IPS-NIHi7 (cell line): Measurements from ENCODE around the gene CCDC91.
"Not testable (repeated sequence)": the region's sequence is repeated elsewhere in the genome, so short reads cannot be mapped to it uniquely, and the experiment has no call there.

Experiments used
- DNase-seq: peaks from one replicate; pipeline ENCODE4 v3.0.0; 2012; ENCODE audit warnings: mixed read lengths; ENCODE audit errors: extremely low spot score

The CCDC91 gene

DNA sequence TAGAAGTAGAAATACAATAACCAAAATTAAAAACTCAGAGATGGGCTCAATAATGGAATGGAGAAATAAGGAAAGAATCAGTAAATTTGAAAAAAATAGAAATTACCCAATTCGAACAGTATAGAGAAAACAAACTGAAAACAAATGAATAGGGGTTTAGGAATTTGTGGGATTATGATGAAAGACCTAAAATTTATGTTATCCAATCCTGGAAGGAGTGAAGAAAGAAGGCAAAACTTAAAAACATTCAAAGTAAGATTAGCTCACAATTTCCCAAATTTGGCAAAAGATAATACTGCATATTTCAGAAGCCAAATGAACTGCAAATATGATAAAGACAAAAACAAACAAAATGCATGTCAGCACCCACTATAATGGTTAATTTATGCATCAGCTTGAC is 177.1 kb downstream of the CCDC91 start:
- no peak for DNase-seq

DNA sequence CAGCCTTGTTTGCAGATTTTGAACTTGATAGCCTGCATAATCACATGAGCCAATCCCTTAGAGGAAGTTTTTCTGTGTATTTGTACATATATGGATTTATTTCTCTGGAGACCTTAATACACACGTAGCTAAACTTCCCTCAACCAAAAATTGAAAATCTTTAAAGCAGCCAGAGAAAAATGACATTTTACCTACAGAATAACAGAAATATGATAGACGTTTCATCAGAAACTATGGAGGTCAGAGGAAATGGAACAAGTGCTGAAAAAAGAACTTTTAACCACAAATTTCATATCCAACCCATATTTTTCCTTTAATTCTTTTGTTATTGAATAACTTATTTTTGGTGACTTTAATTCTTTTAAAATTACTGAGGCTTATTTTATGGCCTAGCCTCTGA is 177.7 kb downstream of the CCDC91 start:
- no peak for DNase-seq

DNA sequence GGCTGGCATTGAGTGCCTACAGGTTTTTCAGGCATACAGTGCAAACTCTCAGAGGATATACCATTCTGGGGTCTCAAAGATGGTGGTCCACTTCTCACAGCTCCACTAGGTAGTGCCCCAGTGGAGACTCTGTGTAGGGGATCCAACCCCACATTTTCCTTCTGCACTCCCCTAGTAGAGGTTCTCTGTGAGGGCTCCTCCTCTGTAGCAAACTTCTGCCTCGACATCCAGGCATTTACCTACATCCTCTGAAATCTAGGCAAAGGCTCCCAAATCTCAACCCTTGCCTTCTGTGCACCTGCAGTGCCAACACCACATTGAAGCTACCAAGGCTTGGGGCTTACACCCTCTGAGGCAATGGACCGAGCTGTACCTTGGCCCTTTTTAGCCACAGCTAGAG is 179.2 kb downstream of the CCDC91 start:
- DNase-seq = no peak

GRCh38 chr12:28374556-28374955 is 184.3 kb downstream of the CCDC91 start:
- no peak for DNase-seq

GRCh38 chr12:28378736-28379135 is 188.5 kb downstream of the CCDC91 start:
- DNase-seq = no peak

DNA sequence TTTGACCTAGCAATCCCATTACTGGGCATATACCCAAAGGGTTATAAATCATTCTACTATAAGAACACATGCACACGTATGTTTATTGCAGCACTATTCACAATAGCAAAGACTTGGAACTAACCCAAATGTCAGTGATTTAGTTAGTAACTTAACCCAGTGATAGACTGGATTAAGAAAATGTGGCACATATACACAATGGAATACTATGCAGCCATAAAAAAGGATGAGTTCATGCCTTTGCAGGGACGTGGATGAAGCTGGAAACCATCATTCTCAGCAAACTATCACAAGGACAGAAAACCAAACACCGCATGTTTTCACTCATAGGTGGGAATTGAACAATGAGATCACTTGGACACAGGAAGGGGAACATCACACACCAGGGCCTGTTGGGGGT is 189.5 kb downstream of the CCDC91 start:
- DNase-seq = not testable (repeated sequence)

DNA sequence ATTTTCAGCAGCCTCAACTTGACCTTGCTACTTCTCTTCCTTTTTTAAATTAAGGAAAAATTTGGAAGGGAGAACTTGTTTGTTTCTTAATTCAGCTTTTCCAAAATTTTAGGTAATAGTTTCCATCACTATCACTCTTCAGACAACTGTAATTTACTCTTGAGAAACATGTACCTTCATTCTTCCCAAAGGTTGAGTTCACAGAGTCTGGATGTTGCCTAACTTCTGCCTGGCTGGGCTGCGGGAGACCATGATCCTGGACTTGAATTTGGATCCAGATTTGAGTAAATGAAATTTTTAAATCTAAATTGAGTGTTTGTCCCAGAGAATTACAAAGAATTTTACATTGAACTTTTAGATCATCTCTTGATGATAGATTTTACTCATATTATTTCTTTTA is 193.1 kb downstream of the CCDC91 start:
- no peak for DNase-seq

- no peak for DNase-seq
These were observed 198.6 kb downstream of the CCDC91 start for GRCh38 chr12:28388879-28389278.

GRCh38 chr12:28390206-28390605 is 199.9 kb downstream of the CCDC91 start:
- DNase-seq = no peak

GRCh38 chr12:28390761-28391385 is 200.6 kb downstream of the CCDC91 start:
- no peak for DNase-seq

DNA sequence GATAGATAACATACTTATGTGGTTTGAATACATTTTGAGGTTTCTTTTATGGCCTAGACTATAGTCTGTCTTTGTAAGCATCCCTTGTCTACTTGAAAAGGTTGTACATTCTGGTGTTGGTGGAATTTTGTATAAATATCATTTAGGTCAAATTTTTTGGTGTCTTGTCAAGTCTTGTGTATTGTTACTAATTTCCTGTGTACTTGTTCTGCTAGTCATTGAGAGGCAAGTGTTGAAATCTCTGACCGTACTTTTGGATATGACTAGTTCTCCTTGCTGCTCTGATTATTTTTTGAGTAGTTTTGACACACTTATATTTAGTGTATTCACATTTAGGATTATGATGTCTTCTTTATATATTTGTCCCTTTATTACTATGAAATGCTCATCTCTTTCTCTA is 219.6 kb downstream of the CCDC91 start:
- DNase-seq = no peak

- DNase-seq = no peak
These were observed 223.3 kb downstream of the CCDC91 start for GRCh38 chr12:28413460-28414109.

GRCh38 chr12:28415755-28416154 is 225.5 kb downstream of the CCDC91 start:
- DNase-seq = no peak

- DNase-seq = no peak
These were observed 231.1 kb downstream of the CCDC91 start for GRCh38 chr12:28421374-28421773.

DNA sequence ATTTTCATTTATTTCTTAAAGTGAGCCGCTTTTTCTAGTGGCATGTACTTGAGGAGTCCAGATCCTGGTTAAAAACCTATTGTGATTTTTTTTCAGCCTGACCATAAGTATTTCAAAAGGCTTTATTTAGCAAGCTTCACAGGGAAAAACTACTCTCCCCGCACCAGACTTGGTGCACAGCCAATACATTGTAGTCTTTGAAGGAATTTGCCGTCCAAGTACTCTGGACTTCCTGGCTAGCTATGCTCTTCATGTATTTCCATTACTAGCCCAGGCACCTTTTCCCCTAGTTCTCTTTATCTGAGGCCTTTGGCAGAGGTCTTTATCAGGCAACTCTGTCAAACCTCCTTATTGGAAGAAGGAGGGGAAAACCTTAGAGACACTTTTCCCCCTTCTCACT is 234.7 kb downstream of the CCDC91 start:
- DNase-seq = no peak

DNA sequence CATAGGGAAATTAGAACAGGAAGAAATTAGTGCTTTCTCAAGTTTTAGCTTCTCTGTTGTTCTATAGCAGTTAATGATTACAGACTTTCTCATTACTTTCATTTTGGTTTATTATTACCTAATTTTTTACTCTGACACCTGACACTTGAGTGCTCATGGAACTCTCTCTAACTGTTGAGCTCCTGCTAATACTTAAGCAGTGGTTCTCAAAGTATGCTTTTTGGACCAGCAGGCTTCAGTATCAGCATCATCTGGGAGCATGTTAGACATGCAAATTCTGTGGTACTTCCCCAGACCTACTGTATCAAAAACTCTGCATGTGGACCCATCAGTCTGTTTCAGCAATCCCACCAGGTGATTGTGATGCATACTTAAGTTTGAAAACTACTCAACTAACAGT is 235.3 kb downstream of the CCDC91 start:
- no peak for DNase-seq

- no peak for DNase-seq
These were observed 236.8 kb downstream of the CCDC91 start for GRCh38 chr12:28427046-28427445.

DNA sequence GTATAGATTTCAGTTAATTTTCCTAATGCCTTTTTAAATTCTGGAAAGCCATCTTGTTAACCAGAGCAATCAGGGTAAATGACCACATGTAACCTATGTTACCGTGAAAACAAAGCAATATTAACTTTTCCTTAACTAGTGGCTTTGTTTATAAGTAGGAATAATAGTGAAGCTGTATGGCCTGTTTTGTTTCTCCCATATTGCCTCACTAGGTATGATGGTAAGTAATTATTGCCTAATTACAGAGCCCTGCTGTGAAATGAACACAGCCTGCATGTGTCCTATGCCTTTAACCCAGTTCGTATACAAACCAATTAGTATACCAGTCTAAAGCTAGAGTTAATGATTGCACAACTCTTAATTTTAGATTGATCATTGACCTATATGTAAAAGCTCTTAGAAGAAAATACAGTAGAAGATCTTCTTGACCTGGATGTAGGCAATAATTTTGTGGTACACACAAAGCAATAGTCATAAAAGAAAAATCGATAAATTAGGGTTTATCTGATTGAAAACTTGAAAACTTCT is 249.9 kb downstream of the CCDC91 start:
- DNase-seq = no peak

- no peak for DNase-seq
These were observed 251.8 kb downstream of the CCDC91 start for GRCh38 chr12:28442101-28442500.

DNA sequence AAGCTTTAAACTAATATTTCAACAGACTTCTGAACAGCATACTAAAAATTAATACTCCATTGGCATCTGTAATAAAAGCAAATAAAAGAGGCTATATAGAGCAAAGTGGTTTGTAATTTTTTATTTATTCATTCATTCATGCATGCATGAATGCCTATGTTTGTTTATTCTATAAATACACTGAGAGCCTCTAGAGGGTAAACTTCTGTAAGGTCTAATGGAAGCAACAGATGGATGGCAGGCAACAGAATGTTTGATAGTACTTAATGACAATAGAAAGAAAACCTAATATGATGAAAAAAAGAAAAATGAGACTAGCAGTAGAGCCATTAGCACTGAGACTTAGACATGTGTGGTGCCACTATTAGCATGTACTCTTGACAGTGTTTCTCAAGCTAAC is 253.1 kb downstream of the CCDC91 start:
- no peak for DNase-seq

GRCh38 chr12:28446031-28446430 is 255.8 kb downstream of the CCDC91 start:
- DNase-seq = no peak

DNA sequence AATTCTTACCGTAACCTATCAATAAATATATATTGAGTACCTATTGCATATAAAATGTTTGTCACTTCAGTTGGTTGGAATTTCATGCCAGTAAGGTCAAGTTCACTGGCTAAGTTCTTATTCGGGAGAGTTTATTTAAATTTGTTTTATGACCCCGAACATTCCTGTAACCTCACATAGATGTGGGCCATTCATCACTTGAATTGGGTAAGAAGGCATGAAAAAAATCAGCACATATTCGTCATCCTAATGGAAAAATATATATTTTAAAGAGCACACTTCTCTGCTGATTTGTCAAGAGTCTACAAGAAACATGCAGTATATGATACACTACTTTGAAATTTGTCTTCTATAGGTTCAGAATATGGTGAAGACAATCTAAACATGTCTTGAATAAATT is 263.4 kb downstream of the CCDC91 start:
- no peak for DNase-seq

DNA sequence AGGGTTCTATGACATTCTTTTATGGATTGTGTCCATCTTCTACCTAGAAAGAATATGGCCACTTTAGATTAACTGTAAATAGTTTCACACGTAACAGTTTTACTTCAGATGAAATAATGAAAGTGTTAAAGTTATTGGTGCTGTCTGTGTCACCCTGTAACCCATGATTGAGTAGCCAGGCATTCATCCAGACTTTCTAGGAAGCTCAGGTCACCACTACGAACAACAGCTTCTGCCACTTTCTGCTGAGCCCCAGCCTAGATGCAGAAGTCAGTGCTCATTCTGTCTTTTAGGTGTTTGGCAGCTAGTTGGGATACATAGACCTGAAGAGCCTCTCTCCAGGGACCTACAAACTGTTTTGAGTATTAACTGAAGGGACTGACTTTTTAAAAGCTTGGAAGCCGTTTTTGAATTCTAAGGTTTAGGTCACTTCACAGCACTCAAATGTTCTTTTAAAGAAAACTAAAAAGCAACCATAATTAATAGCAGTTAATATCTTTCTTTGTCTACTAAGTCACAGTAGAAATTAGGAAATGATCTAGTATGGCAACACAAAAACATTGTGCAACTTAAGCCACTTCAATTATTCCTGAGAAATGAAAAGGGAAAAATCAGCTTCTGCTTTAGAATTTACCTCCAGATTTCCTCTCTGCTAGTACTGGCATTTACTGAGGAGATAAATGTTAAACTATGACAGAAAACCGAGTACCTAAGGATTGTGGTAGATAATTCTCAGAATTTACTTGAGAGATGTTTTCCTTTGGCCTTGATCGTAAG is 266.9 kb downstream of the CCDC91 start:
- DNase-seq = no peak
